C1 segment of cervical spinal cord (tissue), 14 donors: ENCODE data around the gene RIMS4.

Experiments
- DNase-seq, 14 donors: peaks; one replicate each; lab custom pipeline; 2025; lab: John Stamatoyannopoulos, UW

RIMS4 gene

DNA sequence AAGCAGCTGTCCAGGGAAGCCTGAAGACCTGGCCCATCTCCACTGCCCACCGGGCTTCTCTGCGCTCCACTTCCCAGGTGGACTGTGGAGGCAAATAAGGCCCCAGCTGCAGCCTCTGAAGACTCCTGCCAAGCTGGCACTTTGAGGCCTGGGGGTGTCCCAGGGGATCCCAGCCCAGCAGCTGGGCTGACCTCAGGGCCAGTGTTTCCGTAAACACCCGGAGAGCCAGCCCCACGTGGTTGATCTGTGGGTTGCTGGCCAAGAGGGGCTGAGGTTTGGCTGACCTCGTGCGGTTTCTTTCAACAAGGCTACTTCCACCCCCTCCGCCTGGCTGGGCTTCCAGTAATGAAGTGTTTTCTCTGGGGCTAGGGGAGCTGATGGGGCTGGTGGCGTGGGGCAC is 107.6 kb downstream of the RIMS4 start:
- DNase-seq: peak in 13 of 14 donors; percentile 12 to 83 (median 66)

- no peak for DNase-seq
Measured at GRCh38 chr20:44701858-44702256, 108.5 kb downstream of the RIMS4 start.
